Fibroblast of the conjunctiva (primary cell): ENCODE results near the gene RSF1.

ENCODE experiments used
- DNase-seq: peaks from one replicate; pipeline ENCODE4 v3.0.0-alpha.2; 2010; ENCODE audit warnings: low read depth

The RSF1 gene

DNA sequence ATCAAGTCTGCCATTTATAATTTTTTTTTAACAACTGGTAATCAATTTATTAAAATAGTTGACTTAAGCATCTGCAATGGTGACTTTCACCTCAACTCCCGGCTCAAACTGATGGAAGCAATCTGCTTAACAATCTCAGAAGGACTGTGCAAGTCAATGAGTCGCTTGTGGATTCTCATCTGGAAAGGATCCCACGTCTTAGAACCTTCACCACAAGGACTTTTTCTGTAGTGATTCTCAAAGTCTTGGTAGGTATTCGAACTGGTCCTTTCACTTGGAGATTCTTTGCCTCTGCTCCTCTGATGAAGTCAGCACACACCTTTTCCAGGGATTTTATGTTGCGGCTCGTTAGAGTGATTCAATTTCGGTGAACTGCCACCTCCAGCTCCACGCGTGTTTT is 7.3 kb downstream of the RSF1 start:
- no peak for DNase-seq

DNA sequence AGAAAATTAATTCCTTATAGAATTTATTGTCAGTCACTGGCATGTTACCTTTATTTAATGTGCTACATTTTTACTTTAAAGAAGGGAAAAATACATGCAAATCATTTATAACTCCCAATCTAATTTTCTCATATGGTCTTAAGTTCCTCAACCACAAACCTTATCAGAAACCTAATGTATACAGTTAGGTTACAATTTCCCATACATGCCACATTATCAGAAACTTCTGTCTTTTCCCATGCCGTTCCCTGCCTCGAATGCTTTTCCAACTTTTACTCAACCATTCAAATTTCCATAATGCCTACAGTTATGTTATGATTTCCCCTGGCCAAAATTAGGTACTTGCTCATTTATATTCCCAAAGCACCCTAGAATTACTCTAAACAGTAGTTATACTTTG is 13.5 kb downstream of the RSF1 start:
- no peak for DNase-seq

DNA sequence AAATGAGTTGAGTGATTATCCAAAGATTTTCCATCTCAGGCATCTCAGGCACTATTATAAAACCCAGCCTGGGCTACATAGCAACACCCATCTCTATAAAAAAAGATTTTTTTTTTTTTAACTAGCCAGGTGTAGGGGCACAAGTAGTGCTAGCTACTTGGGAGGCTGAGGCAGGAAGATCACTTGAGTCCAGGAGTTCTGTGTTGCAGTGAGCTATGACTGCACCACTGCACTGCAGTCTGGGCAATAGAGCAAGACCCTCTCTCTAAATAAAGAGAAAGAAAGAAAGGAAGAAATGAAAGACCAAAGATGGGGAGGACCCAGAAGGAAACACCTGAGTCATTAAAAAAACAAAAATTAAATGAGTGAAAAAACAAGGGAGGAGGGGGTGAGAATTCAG is 14.1 kb downstream of the RSF1 start:
- DNase-seq, result no peak

DNA sequence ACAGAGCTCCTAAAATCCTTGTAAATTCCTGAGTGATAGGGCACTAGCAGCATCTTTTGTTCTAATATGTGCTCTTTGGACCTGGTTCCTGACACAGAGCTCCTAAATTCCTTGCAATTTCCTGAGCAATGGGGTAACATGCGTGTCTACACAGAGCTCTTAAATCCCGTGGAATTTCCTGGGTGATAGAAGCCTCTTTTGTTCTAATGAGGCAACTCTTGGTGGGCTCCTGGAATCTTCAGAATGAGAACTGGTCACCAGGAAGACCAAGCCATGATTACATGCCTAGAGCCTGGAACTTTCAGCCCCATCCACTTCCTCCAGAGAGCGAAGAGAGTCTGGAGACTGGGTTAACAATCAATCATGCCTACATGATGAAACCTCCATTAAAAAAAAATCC is 19.0 kb downstream of the RSF1 start:
- DNase-seq, result no peak

DNA sequence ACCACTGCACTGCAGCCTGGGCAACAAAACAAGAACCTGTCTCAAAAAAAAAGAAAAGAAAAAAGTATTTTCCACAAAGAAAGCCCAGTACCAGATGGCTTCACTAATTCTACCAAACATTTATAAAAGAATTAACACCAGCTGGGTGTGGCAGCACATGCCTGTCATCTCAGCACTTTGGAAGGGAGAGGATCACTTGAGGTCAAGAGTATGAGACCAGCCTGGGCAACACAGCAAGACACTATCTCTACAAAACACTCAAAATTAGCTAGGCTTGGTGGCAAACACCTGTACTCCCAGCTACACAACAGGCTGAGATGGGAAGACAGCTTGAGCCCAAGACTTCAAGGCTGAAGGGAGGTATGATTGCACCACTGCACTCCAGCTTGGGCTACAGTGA is 20.1 kb downstream of the RSF1 start:
- DNase-seq, result no peak

DNA sequence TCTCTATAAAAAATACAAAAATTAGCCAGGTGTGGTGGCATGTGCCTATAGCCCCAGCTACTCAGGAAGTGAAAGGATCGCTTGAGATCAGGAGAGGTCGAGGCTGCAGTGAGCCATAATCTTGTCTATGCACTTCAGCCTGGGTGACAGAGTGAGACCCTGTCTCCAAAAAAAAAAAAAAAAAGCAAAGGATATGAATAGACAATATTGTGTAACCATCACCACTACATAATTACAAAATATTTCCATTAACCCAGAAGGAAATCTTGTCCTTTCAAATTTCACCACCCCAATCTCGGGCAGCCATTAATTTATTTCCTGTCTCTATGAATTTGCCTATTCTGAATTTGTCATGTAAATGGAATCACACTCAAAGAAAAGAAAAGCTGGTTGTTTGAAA is 21.2 kb downstream of the RSF1 start:
- no peak for DNase-seq

DNA sequence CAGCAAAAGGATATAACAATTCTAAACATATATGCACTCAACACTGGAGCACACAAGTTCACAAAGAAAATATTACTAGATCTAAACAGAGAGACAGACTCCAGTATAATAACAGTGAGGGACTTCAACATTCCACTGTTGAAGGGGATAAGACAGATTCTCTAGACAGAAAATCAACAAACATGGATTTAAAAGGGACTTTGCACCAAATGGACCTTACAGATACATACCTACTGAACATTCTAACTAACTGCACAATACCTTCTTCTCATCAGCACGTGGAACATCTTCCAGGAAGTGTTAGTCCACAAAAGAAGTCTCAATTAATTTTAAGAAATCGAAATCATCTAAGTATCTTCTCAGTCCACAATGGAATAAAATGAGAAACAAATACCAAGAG is 26.6 kb downstream of the RSF1 start:
- DNase-seq, result no peak

DNA sequence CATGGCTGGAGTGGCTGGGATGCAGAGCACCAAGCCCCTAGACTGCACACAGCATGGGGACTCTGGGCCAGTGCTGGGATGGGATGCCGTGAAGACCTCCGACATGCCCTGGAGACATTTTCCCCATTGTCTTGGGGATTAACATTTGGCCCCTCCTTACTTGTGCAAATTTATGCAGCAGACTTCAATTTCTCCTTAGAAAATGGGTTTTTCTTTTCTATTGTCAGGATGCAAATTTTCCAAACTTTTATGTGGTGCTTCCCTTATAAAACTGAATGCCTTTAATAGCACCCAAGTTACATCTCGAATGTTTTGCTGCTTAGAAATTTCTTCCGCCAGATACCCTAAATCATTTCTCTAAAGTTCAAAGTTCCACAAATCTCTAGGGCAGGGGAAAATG is 29.2 kb downstream of the RSF1 start:
- no peak for DNase-seq

DNA sequence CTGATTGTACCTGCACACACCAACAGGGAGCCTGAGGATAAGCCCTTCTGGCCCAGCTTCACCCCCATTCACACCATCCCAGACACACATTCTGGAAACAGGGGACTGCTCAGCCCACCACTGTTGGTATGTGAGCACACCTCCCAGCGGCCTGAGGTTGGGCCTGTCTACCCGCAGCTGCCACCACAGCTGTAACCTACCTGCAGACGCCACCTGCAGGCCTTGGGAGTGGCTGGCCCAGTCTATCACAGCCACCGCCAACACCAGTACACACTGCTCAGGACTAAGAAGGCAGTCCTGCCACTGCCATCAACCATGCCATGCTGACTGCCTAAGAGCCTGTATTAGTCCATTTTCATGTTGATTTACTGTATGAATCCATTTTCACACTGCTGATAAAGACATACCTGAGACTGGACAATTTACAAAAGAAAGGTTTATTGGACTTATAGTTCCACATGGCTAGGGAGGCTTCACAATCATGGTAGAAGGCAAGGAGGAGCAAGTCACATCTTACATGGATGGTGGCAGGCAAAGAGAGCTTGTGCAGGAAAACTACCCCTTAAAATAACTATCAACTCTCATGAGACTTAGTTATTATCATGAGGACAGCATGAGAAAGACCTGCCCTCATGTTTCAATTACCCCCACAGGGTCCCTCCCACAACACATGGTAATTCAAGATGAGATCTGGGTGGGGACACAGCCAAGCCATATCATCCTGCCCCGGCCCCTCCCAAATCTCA is 30.6 kb downstream of the RSF1 start:
- DNase-seq, result no peak

DNA sequence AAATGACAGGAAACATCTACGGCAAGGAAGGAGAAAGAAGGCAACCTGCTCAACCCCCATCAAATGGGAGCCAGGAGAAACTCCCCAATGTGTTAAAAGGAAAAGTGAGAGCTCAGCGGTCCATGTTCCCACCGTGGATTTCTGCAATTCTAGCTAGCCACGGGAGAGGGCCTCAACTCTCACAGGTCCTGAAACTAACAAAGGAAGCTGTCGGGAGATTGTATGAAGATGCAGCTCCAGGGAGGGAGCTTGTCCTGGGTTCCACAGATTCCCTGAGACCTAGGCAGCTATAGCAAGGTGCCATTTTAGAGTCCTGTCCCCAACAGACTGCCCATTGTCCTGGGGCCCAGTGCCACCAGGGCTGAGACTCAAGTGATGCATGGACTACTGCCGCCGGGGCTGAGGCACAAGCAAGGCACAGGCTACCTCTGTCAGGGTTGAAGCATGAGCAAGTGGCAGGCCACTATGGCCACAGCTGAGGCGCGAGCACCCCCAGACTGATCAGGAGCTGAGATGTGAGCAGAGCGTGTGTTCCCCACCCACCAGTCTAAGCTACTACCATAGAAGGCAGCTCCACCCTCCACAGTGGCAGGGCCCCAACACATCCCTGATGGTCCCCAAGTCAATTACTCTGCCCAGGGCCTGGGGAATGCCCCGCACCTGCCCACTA is 31.3 kb downstream of the RSF1 start:
- DNase-seq, result no peak

DNA sequence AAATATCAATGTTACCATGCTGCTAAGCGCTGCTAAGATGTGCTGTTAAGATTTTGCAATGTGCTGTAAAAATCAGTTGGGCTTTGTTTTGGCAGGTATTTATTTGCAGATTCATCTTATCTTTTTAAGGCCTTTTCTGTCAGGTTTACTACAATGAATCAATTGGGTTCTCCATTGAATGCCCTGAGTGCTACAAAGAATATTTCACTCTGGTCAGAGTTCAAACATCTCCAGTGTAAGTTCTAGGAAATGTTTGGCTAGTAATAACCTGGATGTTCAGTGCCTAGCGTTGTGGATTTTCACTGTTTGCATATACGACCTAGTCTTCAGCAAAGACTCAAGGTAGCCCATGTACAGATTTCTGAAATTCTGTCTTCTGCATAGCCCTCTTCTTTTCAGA is 36.0 kb downstream of the RSF1 start:
- DNase-seq, result no peak

DNA sequence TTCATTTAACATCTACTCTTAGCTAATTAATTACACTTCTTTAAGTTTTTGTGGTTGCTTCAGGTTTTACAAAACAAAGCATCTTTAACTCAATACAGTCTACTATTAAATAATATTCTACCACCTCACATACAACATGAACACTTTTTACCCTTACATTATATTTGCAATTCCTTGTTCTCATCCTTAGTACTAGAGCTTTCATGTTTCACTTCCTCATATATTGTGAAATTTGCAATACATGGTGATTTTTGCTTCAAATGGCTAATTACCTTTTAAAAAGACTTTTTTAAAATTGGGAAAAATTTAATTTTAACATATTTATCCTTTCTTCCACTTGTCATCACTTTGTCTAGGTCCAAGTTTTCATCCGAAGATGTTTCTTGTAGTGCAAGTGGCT is 37.5 kb downstream of the RSF1 start:
- no peak for DNase-seq

DNA sequence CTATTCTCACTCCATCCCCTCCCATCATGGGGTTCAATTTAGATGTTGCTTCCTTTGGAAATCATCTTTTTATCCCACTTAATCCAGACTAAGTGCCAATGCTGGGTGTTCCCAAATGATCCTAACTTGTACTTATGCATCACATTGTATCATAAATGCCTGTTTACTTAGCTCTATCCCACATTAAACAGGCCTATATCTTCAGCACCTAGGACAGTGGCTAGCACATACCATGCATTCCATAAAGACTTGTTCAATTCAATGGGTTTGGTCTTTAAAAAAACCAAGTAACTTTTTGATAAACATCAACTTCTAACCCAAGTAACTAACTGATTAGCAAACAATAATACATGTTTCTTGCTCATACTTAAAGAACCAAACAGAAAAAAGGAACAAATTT is 40.6 kb downstream of the RSF1 start:
- DNase-seq, result peak; percentile 6

DNA sequence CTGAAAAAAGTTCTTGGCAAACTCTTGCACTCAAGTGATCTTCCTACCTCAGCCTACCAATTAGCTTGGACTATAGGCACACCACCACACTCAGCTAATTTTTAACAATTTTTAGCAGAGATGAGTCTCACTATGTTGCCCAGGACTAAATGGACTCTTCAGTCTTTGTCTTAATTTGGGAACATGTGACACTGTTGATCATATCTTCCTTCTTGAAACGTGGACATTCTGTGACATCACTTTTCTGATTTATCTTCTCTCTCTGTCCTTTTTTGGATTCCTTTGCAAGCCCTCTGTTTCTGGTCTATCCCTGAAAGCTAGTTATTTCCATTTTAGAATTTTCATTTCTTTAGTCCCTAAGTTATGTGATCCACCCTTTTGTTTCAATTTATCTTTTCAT is 42.0 kb downstream of the RSF1 start:
- no peak for DNase-seq

DNA sequence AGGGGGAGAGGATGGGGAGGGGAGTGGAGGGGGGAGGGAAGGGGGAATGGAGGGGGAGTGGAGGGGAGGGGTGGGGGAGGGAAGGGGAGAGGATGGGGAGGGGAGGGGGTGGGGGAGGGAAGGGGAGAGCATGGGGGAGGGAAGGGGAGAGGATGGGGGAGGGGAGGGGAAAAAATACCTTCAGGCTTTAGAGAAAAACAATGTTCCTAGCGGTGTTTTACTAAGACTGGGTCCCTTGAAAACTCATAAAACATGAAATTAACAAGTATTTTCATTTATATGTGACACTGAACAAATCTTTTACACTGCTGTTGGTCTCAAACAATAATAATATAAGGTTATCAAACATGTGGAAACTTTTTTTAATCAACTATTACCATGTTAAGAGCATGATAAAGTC is 42.4 kb downstream of the RSF1 start:
- DNase-seq, result no peak

DNA sequence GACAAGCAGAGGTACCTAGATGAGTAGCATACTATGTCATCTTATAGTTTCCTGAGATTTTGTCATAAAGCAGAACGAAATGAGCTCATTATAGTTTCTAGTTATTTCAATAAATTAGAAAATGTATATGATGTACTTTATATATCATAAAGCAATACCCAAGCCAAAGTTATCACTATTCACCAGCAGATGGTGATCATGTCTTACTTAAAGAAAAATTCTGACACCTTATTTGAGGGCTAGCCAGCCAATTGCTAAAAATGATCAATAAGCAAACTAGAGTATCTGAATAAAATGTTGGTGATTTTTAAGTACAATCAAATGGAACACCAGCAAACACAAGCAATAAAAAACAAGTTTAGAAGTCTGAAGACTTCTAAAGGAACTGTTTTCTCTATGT is 44.1 kb downstream of the RSF1 start:
- peak; percentile 4 for DNase-seq

DNA sequence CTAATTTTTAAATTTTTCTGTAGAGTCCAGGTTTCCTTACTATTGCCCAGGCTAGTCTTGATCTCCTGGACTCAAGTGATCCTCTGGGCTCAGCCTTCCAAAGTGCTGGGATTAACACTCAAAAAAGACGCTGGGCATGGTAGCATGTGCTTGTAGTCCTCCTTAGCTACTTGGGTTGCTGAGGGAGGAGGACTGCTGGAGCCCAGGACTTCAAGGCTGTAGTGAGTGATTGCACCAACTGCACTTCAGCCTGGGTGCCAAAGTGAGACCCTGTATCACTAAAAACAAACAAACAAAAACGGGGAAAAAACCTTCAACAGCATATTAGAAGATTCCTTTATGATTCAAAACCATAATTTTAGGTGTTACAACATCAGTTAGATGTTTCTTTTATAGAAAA is 44.6 kb downstream of the RSF1 start:
- DNase-seq, result no peak

DNA sequence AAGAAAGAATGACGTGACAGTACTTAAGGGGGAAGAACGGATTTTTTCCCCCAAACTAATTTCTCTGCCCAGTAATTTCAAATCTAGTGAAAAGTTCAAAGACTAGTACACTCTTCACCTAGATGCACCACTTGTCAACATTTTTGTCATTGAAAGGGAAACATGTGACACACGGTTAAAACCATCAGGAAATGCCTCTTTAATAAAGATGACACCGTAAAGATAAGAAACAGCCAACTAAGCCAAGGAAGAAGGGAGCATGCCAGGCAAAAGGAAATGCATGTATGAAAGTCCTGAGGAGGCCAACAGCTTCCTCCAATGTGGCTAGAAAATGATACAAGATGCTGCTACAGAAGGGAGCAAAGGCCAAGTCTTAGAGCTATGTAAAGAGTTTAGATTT is 49.4 kb downstream of the RSF1 start:
- no peak for DNase-seq

DNA sequence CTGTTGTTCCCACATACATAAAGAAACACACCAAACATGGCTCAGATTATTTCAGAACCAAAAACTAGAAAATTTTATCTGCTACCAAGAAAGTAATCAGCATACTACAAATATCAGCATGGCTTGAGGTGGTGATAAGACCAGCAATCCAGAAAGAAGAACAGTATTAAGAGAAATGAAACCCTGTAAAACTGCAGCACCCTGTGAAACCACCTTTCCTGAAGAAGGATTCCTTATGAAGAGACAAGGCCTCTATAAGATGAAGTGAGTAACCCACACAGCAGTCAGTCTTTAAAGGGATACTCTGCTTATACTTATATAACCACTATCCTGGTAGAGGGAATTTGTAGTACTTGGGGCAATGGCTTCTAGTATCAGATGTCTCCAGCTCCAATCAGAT is 49.9 kb downstream of the RSF1 start:
- no peak for DNase-seq

DNA sequence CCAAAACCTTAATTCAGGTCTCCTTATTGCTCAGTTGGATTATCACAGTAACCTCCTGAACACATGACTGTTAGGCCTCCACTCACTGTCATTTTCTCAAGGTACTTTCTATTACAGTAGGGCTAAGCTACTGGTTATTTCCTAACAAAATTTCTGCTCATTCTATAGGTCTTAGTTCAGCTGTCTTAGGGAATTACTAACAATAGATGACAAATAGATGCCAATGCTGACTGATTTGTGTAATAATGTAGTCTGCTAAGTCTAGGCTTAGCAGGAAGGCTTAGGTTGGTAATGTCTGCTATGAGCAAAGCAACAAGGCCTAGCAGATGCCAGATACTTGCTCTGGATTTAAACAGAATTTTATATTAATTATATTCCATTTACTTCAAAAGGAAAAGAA is 58.1 kb downstream of the RSF1 start:
- DNase-seq, result no peak

DNA sequence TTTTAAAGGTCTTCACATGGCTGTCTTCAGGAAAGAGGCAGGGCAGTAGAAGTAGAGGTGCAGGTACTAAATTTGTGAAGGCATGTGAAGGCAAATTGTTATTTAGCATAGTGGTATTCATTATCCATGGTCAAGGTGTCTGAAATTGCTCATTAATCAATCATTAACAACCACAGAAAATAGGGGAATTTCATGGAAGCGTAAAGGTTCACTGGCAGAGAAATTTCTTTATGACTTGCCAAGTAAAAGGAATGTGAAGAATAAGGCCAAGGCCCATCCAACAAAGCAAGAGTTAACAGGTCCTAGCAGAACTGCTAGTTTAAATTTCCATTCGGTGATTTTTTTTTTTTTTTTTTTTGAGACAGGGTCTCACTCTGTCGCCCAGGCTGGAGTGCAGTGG is 59.0 kb downstream of the RSF1 start:
- no peak for DNase-seq

DNA sequence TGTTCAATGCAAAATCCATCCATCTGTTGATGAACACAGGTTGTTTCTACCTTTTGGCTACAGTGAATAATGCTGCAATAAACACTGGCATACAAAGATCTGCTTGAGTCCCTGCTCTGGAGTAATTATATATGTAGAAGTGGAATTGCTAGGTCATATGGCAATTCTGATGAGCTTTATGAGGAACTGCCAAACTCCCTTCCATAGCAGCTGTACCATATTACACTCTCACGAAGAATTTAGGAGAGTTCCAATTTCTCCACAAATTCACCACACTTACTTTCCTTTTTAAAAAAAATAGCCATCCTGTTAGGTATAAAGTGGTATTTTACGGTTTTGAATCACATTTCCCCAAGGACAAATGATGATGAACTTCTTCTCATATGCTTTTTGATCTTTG is 62.2 kb downstream of the RSF1 start:
- DNase-seq, result no peak

DNA sequence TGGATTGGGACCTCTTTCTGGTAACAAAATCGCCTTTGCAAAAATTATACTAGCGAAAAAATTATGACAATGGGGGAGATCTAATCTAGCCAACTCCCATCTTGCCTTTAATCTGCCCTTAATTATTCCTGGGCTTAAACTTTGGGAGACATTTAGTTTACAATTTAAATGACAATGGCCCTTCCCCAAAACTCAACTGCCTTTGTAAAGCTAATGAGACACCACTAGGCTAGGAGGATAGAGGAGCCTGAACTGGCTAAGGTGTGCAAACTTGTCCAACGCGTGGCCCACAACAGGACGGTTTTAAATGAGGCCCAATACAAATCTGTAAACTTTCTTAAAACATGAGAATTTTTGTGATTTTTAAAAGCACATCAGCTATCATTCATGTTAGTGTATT is 67.3 kb downstream of the RSF1 start:
- no peak for DNase-seq

DNA sequence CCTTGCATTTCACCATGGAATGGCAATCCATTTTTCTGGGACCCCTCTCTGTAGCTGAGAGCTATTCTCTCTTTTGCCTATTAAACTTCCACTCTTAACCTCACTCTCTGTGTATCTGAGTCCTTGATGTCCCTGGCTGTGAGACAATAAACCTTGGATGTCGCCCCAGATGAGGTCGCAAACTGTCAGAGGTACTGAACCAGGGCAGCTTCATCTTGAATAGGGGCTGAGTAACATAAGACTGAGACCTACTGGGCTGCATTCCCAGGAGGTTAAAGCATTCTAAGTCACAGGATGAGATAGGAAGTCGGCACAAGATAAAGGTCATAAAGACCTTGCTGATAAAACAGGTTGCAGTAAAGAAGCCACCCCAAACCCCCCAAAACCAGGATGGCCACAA is 68.0 kb downstream of the RSF1 start:
- DNase-seq, result peak; percentile 8
